ENCODE data around the gene CMTM2. TPM values are rescaled to one million over a fixed set of nuclear protein-coding genes. Genes with fewer than 3 reads are reported as not detected.

Gene CMTM2
- total RNA-seq (2022; extraction: Qiagen RNA extraction) = not detected in 5 replicates

DNA sequence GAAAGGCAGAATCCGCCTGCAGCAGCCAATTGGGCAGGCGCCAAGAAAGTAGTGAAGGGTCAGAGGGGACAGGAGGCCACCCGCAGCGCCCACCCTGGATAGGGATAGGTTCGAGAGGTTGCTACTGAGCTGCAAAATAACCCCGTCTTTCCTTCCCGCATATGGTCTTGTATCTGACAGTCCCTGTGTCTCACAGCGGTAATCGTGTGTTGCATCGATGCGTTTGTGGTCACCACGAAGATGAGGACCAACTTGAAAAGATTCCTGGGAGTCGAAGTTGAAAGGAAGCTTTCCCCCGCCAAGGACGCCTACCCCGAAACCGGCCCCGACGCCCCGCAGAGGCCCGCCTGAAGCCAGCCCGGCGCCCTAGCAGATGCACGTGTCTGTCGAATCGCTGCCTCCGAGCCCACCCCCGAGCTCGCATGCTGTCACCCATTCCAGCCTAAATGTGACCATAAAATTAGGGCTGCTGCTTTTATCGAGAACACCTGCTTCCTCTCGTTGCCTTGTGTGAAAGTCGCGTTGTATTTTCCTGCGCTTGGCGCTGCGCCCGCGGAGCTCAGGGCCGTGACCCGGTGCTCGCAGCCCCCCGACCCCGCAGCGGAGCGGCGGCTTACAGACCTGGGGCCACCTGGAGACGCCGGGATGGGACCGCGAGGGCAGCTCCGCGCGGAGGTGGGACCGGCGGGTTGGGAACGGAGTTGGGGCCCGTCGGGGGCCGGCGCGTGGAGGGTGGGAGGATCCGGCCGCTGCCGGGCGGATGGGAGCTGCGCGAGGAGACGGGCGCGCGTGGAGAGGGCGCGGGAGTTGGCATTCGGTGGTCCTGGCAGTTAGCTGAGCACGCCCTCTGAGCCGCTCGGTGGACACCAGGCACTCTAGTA is at the start of gene CMTM2:
CMTM2 (plus strand) TSS at position 813 of the 881 bp plus-strand sequence. CDS start 145 bp downstream, outside the sequence.

GRCh38 chr16:66549284-66550131 is 29.8 kb upstream of the CMTM2 start, which contains the start of gene TK2:
TK2 (minus strand) TSS chr16:66550122; CDS start chr16:66550061, 61 bp downstream.

DNA sequence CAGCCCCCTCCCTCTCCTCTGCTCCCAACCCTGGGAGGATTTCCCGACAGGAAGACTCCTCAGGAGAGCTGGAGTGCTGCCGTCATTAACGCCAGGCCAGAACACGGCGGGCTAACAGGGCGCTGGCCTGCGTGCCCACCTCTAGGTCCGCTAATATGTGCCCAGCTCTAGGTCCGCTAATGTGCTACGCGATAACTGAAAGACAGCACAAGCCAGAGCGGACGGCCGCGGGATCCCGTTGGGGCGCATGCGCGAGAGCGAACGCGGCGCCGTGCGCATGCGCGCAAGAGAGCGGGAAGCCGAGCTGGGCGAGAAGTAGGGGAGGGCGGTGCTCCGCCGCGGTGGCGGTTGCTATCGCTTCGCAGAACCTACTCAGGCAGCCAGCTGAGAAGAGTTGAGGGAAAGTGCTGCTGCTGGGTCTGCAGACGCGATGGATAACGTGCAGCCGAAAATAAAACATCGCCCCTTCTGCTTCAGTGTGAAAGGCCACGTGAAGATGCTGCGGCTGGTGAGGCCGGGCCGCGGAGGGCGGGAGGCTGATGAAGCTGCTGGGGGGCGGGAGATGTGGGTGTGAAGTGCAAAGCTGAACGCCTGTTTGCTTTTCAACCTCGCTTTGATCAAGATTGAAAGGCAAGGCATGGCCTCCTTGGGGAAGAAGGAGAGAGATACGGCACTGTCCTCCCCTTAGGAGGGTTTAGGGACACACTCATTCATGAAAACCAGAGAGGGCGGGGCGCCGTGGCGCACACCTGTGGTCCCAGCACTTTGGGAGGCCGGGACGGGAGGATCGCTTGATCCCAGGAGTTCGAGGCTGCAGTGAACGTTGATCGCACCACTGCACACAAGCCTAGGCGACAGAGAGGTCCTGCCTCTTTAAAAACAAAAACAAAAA is 26.7 kb upstream of the CMTM2 start, which contains the start of gene CKLF:
CKLF (plus strand) TSS at position 291 of the 892 bp plus-strand sequence; CDS start at position 431, 140 bp downstream.

GRCh38 chr16:66566051-66566901 is 13.0 kb upstream of the CMTM2 start, which contains the start of gene CMTM1:
CMTM1 (plus strand) TSS chr16:66566439; CDS start chr16:66566514, 75 bp downstream.

DNA sequence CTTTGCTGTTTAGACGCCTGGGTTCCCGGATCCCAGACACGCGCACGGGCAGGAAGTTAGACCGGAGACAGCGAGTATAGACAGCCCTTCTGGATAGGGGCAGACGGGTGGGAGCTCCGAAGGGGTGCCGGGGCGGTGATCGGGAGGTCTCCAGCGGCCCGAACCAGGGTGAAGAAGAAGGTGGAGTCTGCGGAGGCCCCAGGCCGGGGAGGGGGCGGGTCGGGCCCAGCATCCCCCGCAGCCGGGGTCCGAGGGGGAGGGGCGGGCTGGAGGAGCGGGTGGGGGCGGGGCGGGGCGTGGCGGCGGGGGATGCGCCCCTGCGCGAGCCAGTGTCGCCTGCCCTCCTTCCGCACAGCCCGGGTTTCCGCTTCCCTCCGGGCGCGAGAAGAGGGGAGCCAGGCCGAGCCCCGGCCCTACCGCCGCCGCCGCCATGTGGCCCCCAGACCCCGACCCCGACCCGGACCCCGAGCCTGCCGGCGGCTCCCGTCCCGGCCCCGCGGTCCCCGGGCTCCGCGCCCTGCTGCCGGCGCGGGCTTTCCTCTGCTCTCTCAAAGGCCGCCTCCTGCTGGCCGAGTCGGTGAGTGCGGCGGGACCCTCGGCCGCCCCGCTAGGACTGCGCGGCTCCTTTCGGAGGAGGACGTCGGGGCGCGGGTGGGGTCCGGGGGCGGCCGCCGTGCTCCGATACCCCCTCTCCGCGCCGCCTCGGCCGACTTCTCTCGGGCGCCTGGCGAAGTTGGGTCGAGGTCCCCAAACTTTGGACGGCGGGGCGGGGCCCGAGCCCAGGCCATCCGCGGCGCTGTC is 25.3 kb downstream of the CMTM2 start, which contains the start of gene CMTM3:
CMTM3 (plus strand) TSS at position 329 of the 801 bp plus-strand sequence; CDS start at position 431, 102 bp downstream.

Other genes starting within 250 kb of the CMTM2 start
- gene CDH5, start 212.8 kb upstream of the CMTM2 start, total RNA-seq (2022; extraction: Qiagen RNA extraction) = 0.15 to 0.23 TPM (median 0.17 TPM) in 5 replicates
- 5.0 to 6.7 TPM (median 5.7 TPM) in 5 replicates for gene BEAN1, start 152.2 kb upstream of the CMTM2 start, total RNA-seq (2022; extraction: Qiagen RNA extraction)
- gene TK2, start 29.3 kb upstream of the CMTM2 start, total RNA-seq (2022; extraction: Qiagen RNA extraction) = 17.7 to 21.1 TPM (median 18.7 TPM) in 5 replicates
- gene CKLF, start 26.9 kb upstream of the CMTM2 start, total RNA-seq (2022; extraction: Qiagen RNA extraction) = 61.7 to 67.5 TPM (median 65.4 TPM) in 5 replicates
- gene CMTM1, start 13.0 kb upstream of the CMTM2 start, total RNA-seq (2022; extraction: Qiagen RNA extraction) = 1.1 to 1.6 TPM (median 1.5 TPM) in 5 replicates
- 98.3 to 109 TPM (median 103 TPM) in 5 replicates for gene CMTM3, start 25.2 kb downstream of the CMTM2 start, total RNA-seq (2022; extraction: Qiagen RNA extraction)
- gene CMTM4, start 117.3 kb downstream of the CMTM2 start, total RNA-seq (2022; extraction: Qiagen RNA extraction) = 23.3 to 36.2 TPM (median 33.8 TPM) in 5 replicates
- gene DYNC1LI2, start 172.1 kb downstream of the CMTM2 start, total RNA-seq (2022; extraction: Qiagen RNA extraction) = 39.0 to 57.7 TPM (median 46.9 TPM) in 5 replicates
- gene TERB1, start 222.1 kb downstream of the CMTM2 start, total RNA-seq (2022; extraction: Qiagen RNA extraction) = 0.05 TPM in 1 of 5 replicates, not detected in the others

All from A549 treated with AZD2906 at 1 μM for 4 hours (cell line).